Body of pancreas (tissue), 4 donors: ENCODE measurements around the gene ZRANB1. TPM values are rescaled to one million over a fixed set of nuclear protein-coding genes. Genes with fewer than 3 reads are reported as not detected.

Experiments
- ATAC-seq: fragments of 150-250 bp; one replicate; pipeline ENCODE4 v1.9.1; 2016
- DNase-seq, 4 donors: peaks; one replicate each; pipeline ENCODE4 v3.0.0-alpha.2; 2019
- H3K27ac ChIP-seq, 4 donors: fragments of 200-600 bp; sonication (generic); 1 replicate in 3 of 4; 2 replicates in 1 of 4; pipeline versions ENCODE4 v1.5.1 to v1.6.1; 2016 to 2019; ENCODE audit warnings: mild to moderate bottlenecking in 1 of 4, mixed read lengths in 1 of 4, moderate library complexity in 1 of 4
- H3K27me3 ChIP-seq, 2 donors: fragments of 200-600 bp; sonication (generic); one replicate each; pipeline ENCODE4 v1.6.0; 2016; ENCODE audit warnings: mild to moderate bottlenecking in 1 of 2
- H3K36me3 ChIP-seq, 2 donors: fragments of 200-600 bp; sonication (generic); replicated peaks in 1 of 2; 2 replicates each; pipeline ENCODE4 v1.5.1; 2016; ENCODE audit warnings: low read depth in 2 of 2; ENCODE audit not compliant: insufficient read depth in 1 of 2
- H3K4me1 ChIP-seq: fragments of 200-600 bp; sonication (generic); one replicate; pipeline ENCODE4 v1.6.0; 2016
- H3K4me3 ChIP-seq, 2 donors: fragments of 200-600 bp; sonication (generic); 1 replicate in 1 of 2; 2 replicates in 1 of 2; pipeline ENCODE4 v1.5.1; 2016 to 2019
- H3K9me3 ChIP-seq, 3 donors: fragments of 200-600 bp; sonication (generic); 1 replicate in 2 of 3; 2 replicates in 1 of 3; pipeline ENCODE4 v1.5.1; 2016
- POLR2A ChIP-seq, 3 donors: fragments of 450-650 bp; IDR thresholded peaks; one replicate each; pipeline ENCODE4 v1.6.1; 2016; ENCODE audit warnings: antibody characterized with exemption in 3 of 3, mild to moderate bottlenecking in 2 of 3
- WGBS, 2 donors: methylation state at CpG; one replicate each; pipeline ENCODE4 v1.1.5; 2017; 5-methylcytosine and 5-hydroxymethylcytosine counted together
- intact Hi-C: fragments of 100-400 bp; cut with DNase I; formaldehyde crosslinking; loops from one replicate; pipeline ENCODE4 v1.15.1; 2023
- total RNA-seq, 2 donors: library from RNA; depleted of rRNA; stranded (reverse); fragments of >200 nt; gene quantifications; one replicate each; pipeline ENCODE4 v1.1.0, GENCODE V29; 2016
- TF ChIP-seq, protein P1 (sequence below), 7 experiments: fragments of 450-650 bp in 4 of 7; fragments of 200-600 bp in 3 of 7; sonication (generic) in 3 of 7; IDR thresholded peaks; one replicate each; pipeline ENCODE4 v1.5.1; 2016 to 2019; ENCODE audit warnings: antibody characterized with exemption in 7 of 7

Gene ZRANB1
- total RNA-seq, 2 donors from 2014 or later: 12.2 to 21.1 TPM

GRCh38 chr10:125006188-125006680 lies 64.3 kb downstream of the ZRANB1 start:
- 87 to 88% methylated on average over 9 of the region's 9 CpGs for WGBS, 2 donors
- DNase-seq (peak in 1 of 4 donors; percentile 11), ATAC-seq (no peak)

GRCh38 chr10:125006921-125007426 lies 65.1 kb downstream of the ZRANB1 start:
- H3K27ac ChIP-seq: no peak overlapping the region
- DNase-seq: peak in 2 of 4 donors; percentile 4 to 11
- no peaks in the 10 kb centered on the region for H3K9me3 ChIP-seq
- no peaks in the 10 kb centered on the region for H3K27me3 ChIP-seq
- no peak for ATAC-seq
- intact Hi-C loops: no loop called here
- TF ChIP-seq, protein P1, sequence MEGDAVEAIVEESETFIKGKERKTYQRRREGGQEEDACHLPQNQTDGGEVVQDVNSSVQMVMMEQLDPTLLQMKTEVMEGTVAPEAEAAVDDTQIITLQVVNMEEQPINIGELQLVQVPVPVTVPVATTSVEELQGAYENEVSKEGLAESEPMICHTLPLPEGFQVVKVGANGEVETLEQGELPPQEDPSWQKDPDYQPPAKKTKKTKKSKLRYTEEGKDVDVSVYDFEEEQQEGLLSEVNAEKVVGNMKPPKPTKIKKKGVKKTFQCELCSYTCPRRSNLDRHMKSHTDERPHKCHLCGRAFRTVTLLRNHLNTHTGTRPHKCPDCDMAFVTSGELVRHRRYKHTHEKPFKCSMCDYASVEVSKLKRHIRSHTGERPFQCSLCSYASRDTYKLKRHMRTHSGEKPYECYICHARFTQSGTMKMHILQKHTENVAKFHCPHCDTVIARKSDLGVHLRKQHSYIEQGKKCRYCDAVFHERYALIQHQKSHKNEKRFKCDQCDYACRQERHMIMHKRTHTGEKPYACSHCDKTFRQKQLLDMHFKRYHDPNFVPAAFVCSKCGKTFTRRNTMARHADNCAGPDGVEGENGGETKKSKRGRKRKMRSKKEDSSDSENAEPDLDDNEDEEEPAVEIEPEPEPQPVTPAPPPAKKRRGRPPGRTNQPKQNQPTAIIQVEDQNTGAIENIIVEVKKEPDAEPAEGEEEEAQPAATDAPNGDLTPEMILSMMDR (IDR thresholded peaks at IDR 0.05): no peak
- no peak for TF ChIP-seq POLR2A (IDR thresholded peaks at IDR 0.05)
- no peak overlapping the region for H3K4me3 ChIP-seq
- WGBS, 2 donors: 82 to 83% methylated on average over 19 of the region's 19 CpGs
- H3K4me1 ChIP-seq: peaks cover 22% of the 10 kb centered on the region
- H3K36me3 ChIP-seq: no peaks in the 10 kb centered on the region

More at GRCh38 chr10:125006188-125006680, 64.3 kb downstream of the ZRANB1 start:
- TF ChIP-seq, protein P1 (IDR thresholded peaks at IDR 0.05): no peak
- no peak for TF ChIP-seq POLR2A (IDR thresholded peaks at IDR 0.05)
- H3K9me3 ChIP-seq: no peaks in the 10 kb centered on the region
- no peak overlapping the region for H3K27ac ChIP-seq
- peaks cover 30% of the 10 kb centered on the region for H3K4me1 ChIP-seq
- H3K4me3 ChIP-seq: no peak overlapping the region
- no peaks in the 10 kb centered on the region for H3K36me3 ChIP-seq
- intact Hi-C loops: no loop called here
- H3K27me3 ChIP-seq: no peaks in the 10 kb centered on the region

- intact Hi-C loops: no loop called here
- peak in 1 of 4 donors; percentile 7 for DNase-seq
- no peaks in the 10 kb centered on the region for H3K27me3 ChIP-seq
- H3K4me3 ChIP-seq: no peak overlapping the region
- WGBS, 2 donors: 85 to 91% methylated on average over 6 of the region's 6 CpGs
- H3K27ac ChIP-seq: no peak overlapping the region
- H3K4me1 ChIP-seq: peaks cover 21% of the 10 kb centered on the region
- no peaks in the 10 kb centered on the region for H3K36me3 ChIP-seq
- TF ChIP-seq, protein P1 (IDR thresholded peaks at IDR 0.05): no peak
- TF ChIP-seq POLR2A (IDR thresholded peaks at IDR 0.05): no peak
- no peaks in the 10 kb centered on the region for H3K9me3 ChIP-seq
- ATAC-seq: no peak
Observed at GRCh38 chr10:125007436-125007835, 65.5 kb downstream of the ZRANB1 start.

GRCh38 chr10:125008689-125009638 lies 67.0 kb downstream of the ZRANB1 start:
- peak overlapping the region; percentile 31 to 64 (median 40) for H3K27ac ChIP-seq
- H3K9me3 ChIP-seq: no peaks in the 10 kb centered on the region
- ATAC-seq (peak; percentile 78), DNase-seq (peak; percentile 59 to 77 (median 70))
- no peaks in the 10 kb centered on the region for H3K36me3 ChIP-seq
- TF ChIP-seq, protein P1 (IDR thresholded peaks at IDR 0.05): peak in 4 of 7 experiments; percentile 24 to 46 (median 36)
- no peak for TF ChIP-seq POLR2A (IDR thresholded peaks at IDR 0.05)
- H3K4me1 ChIP-seq: peaks cover 21% of the 10 kb centered on the region
- WGBS, 2 donors: 58 to 66% methylated on average over 22 of the region's 22 CpGs
- intact Hi-C loops: no loop called here
- no peaks in the 10 kb centered on the region for H3K27me3 ChIP-seq
- no peak overlapping the region for H3K4me3 ChIP-seq
